GM23338 (cell line): ENCODE results near the gene OR51A7. TPM values are rescaled to one million over a fixed set of nuclear protein-coding genes. Genes with fewer than 3 reads are reported as not detected.

Experiments used
- ATAC-seq: fragments of 200-7000 bp; cut with Tn5 transposase; 3 replicates; pipeline ENCODE4 v1.9.1; 2020
- DNase-seq: peaks from one replicate; pipeline ENCODE4 v3.0.0-alpha.2; 2015; ENCODE audit warnings: low spot score
- H2AFZ ChIP-seq: fragments of 200-600 bp; sonication (generic); 2 replicates; pipeline ENCODE4 v1.8.0; 2016; ENCODE audit warnings: antibody characterized with exemption, mild to moderate bottlenecking, moderate library complexity
- H3F3A ChIP-seq: fragments of 200-600 bp; sonication (generic); replicated peaks from 2 replicates; pipeline ENCODE4 v1.8.0; 2017; ENCODE audit warnings: antibody characterized with exemption, mixed run types, low read depth
- H3K27ac ChIP-seq: fragments of 200-600 bp; sonication (generic); 2 replicates; pipeline ENCODE4 v1.6.1; 2016; ENCODE audit warnings: low read depth
- H3K27me3 ChIP-seq: fragments of 200-600 bp; sonication (generic); 2 replicates; pipeline ENCODE4 v1.8.0; 2016; ENCODE audit warnings: mild to moderate bottlenecking, mixed run types, moderate library complexity; ENCODE audit not compliant: insufficient read depth
- H3K36me3 ChIP-seq: fragments of 200-600 bp; sonication (generic); 2 replicates; pipeline ENCODE4 v1.8.0; 2016; ENCODE audit warnings: mild to moderate bottlenecking; ENCODE audit not compliant: insufficient read depth
- H3K4me1 ChIP-seq: fragments of 200-600 bp; sonication (generic); 2 replicates; pipeline ENCODE4 v1.8.0; 2016; ENCODE audit warnings: mild to moderate bottlenecking, moderate library complexity; ENCODE audit not compliant: insufficient read depth
- H3K4me2 ChIP-seq: fragments of 200-600 bp; sonication (generic); 2 replicates; pipeline ENCODE4 v1.7.1; 2017; ENCODE audit warnings: mixed run types
- H3K4me3 ChIP-seq: fragments of 200-600 bp; sonication (generic); 2 replicates; pipeline ENCODE4 v1.6.1; 2016; ENCODE audit warnings: mixed run types
- H3K79me2 ChIP-seq: fragments of 200-600 bp; sonication (generic); replicated peaks from 2 replicates; pipeline ENCODE4 v1.8.0; 2017; ENCODE audit warnings: mild to moderate bottlenecking; ENCODE audit not compliant: insufficient read depth
- H3K9me2 ChIP-seq: fragments of 200-600 bp; sonication (generic); 2 replicates; pipeline ENCODE4 v1.8.0; 2017; ENCODE audit not compliant: insufficient read depth
- H4K20me1 ChIP-seq: fragments of 200-600 bp; sonication (generic); replicated peaks from 2 replicates; pipeline ENCODE4 v1.8.0; 2017; ENCODE audit warnings: mild to moderate bottlenecking; ENCODE audit not compliant: insufficient read depth
- H3K27ac Mint-ChIP-seq: 2 replicates; pipeline ENCODE4 v1.8.0; 2020; ENCODE audit warnings: inconsistent platforms, mild to moderate bottlenecking, moderate library complexity, mixed read lengths
- H3K27me3 Mint-ChIP-seq: 3 replicates; pipeline ENCODE4 v1.8.0; 2022; ENCODE audit warnings: low read depth, mild to moderate bottlenecking, moderate library complexity, mixed read lengths, inconsistent platforms; ENCODE audit not compliant: insufficient read depth, poor library complexity
- H3K36me3 Mint-ChIP-seq: 3 replicates; pipeline ENCODE4 v1.8.0; 2021; ENCODE audit warnings: low read depth, mild to moderate bottlenecking, inconsistent platforms, moderate library complexity, mixed read lengths
- H3K4me1 Mint-ChIP-seq: 3 replicates; pipeline ENCODE4 v1.8.0; 2020; ENCODE audit warnings: mild to moderate bottlenecking, inconsistent platforms, mixed read lengths
- H3K4me3 Mint-ChIP-seq: 3 replicates; pipeline ENCODE4 v1.8.0; 2021; ENCODE audit warnings: moderate library complexity, mild to moderate bottlenecking, inconsistent platforms, mixed read lengths
- H3K9me3 Mint-ChIP-seq: 3 replicates; pipeline ENCODE4 v1.8.0; 2020; ENCODE audit warnings: moderate library complexity, mild to moderate bottlenecking, inconsistent platforms, mixed read lengths
- CREB1 ChIP-seq: fragments of 250-450 bp; sonication (Bioruptor Pico); IDR thresholded peaks from 2 replicates; pipeline ENCODE4 v1.5.0; 2020; ENCODE audit warnings: low read depth, mild to moderate bottlenecking, moderate library complexity
- EZH2 ChIP-seq: fragments of 200-600 bp; sonication (generic); IDR thresholded peaks from one replicate; pipeline ENCODE4 v1.8.0; 2017; ENCODE audit warnings: antibody characterized with exemption, mild to moderate bottlenecking, low read depth; ENCODE audit not compliant: unreplicated experiment
- EZH2phosphoT487 ChIP-seq: fragments of 200-600 bp; sonication (generic); IDR thresholded peaks from one replicate; pipeline ENCODE4 v1.8.1; 2018; ENCODE audit warnings: antibody characterized with exemption; ENCODE audit not compliant: unreplicated experiment
- JUNB ChIP-seq: IDR thresholded peaks from one replicate; pipeline ENCODE4 v1.6.1; 2016; ENCODE audit warnings: antibody characterized with exemption; ENCODE audit not compliant: unreplicated experiment
- NANOG ChIP-seq: IDR thresholded peaks from 2 replicates; pipeline ENCODE4 v1.6.1; 2016; ENCODE audit warnings: antibody characterized with exemption, borderline replicate concordance
- POLR2AphosphoS5 ChIP-seq: IDR thresholded peaks from 2 replicates; pipeline ENCODE4 v1.6.1; 2016; ENCODE audit warnings: antibody characterized with exemption, low read depth
- STAT1 ChIP-seq: IDR thresholded peaks from one replicate; pipeline ENCODE4 v1.6.1; 2016; ENCODE audit warnings: antibody characterized with exemption; ENCODE audit not compliant: unreplicated experiment
- ZNF114 ChIP-seq: fragments of 250-450 bp; sonication (Bioruptor Pico); IDR thresholded peaks from 2 replicates; pipeline ENCODE4 v1.5.0; 2020; ENCODE audit warnings: mild to moderate bottlenecking, moderate library complexity
- ZNF331 ChIP-seq: fragments of 250-450 bp; sonication (Bioruptor Pico); IDR thresholded peaks from 2 replicates; pipeline ENCODE4 v1.5.0; 2020; ENCODE audit warnings: low read depth, mild to moderate bottlenecking, moderate library complexity
- polyA plus RNA-seq: library from polyadenylated mRNA; unstranded; fragments of >200 nt; fragmentation: Nextera tagmentation; extraction: Ambion mirVana; gene quantifications from 2 replicates; pipeline ENCODE4 v1.2.1, GENCODE V29; 2016
- total RNA-seq: library from RNA; depleted of rRNA; stranded (reverse); fragments of >200 nt; shearing (Covaris generic); gene quantifications from 2 replicates; pipeline ENCODE4 v1.2.3, GENCODE V29; 2014
- TF ChIP-seq, protein P1 (sequence below), 2 experiments: fragments of 200-600 bp in 1 of 2; sonication (generic) in 1 of 2; conservative IDR thresholded peaks; 2 replicates each; pipeline versions ENCODE4 v1.5.1 to v1.6.1; 2016 to 2017; ENCODE audit warnings: antibody characterized with exemption in 2 of 2, low read depth in 2 of 2, mild to moderate bottlenecking in 2 of 2, moderate library complexity in 1 of 2
- TF ChIP-seq, protein P2 (sequence below): fragments of 250-450 bp; sonication (Bioruptor Pico); IDR thresholded peaks from 2 replicates; pipeline ENCODE4 v1.5.0; 2020; ENCODE audit warnings: mild to moderate bottlenecking, moderate library complexity
- TF ChIP-seq, protein P3 (sequence below): IDR thresholded peaks from 2 replicates; pipeline ENCODE4 v1.6.1; 2016; ENCODE audit warnings: antibody characterized with exemption
- TF ChIP-seq, protein P4 (sequence below): IDR thresholded peaks from one replicate; pipeline ENCODE4 v1.6.1; 2018; ENCODE audit warnings: antibody characterized with exemption; ENCODE audit not compliant: unreplicated experiment

OR51A7 gene
- total and polyA plus RNA-seq, 2 experiments from 2014 or later: not detected

GRCh38 chr11:4947505-4947904, 43.9 kb downstream of the OR51A7 start, which contains the start of gene OR51A4:
Gene OR51A4 (minus strand): TSS chr11:4947605. CDS start chr11:4947100, 505 bp downstream.
- no peak within 1 kb of the TSS for H3K4me3 ChIP-seq
- no peaks in the 10 kb centered on the region for H3K79me2 ChIP-seq
- no peaks in the 10 kb centered on the region for H3K27me3 ChIP-seq
- ATAC-seq (no peak), DNase-seq (no peak)
- no peaks in the 10 kb centered on the region for H3K9me2 ChIP-seq
- no peaks in the 10 kb centered on the region for H3K36me3 ChIP-seq
- H3K4me1 Mint-ChIP-seq: no peaks in the 10 kb centered on the region
- TF ChIP-seq, protein P1, sequence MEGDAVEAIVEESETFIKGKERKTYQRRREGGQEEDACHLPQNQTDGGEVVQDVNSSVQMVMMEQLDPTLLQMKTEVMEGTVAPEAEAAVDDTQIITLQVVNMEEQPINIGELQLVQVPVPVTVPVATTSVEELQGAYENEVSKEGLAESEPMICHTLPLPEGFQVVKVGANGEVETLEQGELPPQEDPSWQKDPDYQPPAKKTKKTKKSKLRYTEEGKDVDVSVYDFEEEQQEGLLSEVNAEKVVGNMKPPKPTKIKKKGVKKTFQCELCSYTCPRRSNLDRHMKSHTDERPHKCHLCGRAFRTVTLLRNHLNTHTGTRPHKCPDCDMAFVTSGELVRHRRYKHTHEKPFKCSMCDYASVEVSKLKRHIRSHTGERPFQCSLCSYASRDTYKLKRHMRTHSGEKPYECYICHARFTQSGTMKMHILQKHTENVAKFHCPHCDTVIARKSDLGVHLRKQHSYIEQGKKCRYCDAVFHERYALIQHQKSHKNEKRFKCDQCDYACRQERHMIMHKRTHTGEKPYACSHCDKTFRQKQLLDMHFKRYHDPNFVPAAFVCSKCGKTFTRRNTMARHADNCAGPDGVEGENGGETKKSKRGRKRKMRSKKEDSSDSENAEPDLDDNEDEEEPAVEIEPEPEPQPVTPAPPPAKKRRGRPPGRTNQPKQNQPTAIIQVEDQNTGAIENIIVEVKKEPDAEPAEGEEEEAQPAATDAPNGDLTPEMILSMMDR (conservative IDR thresholded peaks at IDR 0.05; ENCODE audit: low read depth in 2 of 2): no peak
- TF ChIP-seq POLR2AphosphoS5 (no peak), NANOG (no peak), CREB1 (no peak), ZNF331 (CRISPR knock-in tag) (no peak), EZH2 (no peak), JUNB (no peak), STAT1 (no peak), ZNF114 (CRISPR knock-in tag) (no peak), EZH2phosphoT487 (no peak)
- TF ChIP-seq, protein P2, sequence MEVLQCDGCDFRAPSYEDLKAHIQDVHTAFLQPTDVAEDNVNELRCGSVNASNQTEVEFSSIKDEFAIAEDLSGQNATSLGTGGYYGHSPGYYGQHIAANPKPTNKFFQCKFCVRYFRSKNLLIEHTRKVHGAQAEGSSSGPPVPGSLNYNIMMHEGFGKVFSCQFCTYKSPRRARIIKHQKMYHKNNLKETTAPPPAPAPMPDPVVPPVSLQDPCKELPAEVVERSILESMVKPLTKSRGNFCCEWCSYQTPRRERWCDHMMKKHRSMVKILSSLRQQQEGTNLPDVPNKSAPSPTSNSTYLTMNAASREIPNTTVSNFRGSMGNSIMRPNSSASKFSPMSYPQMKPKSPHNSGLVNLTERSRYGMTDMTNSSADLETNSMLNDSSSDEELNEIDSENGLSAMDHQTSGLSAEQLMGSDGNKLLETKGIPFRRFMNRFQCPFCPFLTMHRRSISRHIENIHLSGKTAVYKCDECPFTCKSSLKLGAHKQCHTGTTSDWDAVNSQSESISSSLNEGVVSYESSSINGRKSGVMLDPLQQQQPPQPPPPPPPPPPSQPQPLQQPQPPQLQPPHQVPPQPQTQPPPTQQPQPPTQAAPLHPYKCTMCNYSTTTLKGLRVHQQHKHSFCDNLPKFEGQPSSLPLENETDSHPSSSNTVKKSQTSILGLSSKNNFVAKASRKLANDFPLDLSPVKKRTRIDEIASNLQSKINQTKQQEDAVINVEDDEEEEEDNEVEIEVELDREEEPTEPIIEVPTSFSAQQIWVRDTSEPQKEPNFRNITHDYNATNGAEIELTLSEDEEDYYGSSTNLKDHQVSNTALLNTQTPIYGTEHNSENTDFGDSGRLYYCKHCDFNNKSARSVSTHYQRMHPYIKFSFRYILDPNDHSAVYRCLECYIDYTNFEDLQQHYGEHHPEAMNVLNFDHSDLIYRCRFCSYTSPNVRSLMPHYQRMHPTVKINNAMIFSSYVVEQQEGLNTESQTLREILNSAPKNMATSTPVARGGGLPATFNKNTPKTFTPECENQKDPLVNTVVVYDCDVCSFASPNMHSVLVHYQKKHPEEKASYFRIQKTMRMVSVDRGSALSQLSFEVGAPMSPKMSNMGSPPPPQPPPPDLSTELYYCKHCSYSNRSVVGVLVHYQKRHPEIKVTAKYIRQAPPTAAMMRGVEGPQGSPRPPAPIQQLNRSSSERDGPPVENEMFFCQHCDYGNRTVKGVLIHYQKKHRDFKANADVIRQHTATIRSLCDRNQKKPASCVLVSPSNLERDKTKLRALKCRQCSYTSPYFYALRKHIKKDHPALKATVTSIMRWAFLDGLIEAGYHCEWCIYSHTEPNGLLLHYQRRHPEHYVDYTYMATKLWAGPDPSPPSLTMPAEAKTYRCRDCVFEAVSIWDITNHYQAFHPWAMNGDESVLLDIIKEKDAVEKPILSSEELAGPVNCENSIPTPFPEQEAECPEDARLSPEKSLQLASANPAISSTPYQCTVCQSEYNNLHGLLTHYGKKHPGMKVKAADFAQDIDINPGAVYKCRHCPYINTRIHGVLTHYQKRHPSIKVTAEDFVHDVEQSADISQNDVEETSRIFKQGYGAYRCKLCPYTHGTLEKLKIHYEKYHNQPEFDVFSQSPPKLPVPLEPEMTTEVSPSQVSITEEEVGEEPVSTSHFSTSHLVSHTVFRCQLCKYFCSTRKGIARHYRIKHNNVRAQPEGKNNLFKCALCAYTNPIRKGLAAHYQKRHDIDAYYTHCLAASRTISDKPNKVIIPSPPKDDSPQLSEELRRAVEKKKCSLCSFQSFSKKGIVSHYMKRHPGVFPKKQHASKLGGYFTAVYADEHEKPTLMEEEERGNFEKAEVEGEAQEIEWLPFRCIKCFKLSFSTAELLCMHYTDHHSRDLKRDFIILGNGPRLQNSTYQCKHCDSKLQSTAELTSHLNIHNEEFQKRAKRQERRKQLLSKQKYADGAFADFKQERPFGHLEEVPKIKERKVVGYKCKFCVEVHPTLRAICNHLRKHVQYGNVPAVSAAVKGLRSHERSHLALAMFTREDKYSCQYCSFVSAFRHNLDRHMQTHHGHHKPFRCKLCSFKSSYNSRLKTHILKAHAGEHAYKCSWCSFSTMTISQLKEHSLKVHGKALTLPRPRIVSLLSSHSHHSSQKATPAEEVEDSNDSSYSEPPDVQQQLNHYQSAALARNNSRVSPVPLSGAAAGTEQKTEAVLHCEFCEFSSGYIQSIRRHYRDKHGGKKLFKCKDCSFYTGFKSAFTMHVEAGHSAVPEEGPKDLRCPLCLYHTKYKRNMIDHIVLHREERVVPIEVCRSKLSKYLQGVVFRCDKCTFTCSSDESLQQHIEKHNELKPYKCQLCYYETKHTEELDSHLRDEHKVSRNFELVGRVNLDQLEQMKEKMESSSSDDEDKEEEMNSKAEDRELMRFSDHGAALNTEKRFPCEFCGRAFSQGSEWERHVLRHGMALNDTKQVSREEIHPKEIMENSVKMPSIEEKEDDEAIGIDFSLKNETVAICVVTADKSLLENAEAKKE (CRISPR knock-in tag): no peak
- TF ChIP-seq, protein P3, sequence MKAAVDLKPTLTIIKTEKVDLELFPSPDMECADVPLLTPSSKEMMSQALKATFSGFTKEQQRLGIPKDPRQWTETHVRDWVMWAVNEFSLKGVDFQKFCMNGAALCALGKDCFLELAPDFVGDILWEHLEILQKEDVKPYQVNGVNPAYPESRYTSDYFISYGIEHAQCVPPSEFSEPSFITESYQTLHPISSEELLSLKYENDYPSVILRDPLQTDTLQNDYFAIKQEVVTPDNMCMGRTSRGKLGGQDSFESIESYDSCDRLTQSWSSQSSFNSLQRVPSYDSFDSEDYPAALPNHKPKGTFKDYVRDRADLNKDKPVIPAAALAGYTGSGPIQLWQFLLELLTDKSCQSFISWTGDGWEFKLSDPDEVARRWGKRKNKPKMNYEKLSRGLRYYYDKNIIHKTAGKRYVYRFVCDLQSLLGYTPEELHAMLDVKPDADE: no peak
- TF ChIP-seq, protein P4, sequence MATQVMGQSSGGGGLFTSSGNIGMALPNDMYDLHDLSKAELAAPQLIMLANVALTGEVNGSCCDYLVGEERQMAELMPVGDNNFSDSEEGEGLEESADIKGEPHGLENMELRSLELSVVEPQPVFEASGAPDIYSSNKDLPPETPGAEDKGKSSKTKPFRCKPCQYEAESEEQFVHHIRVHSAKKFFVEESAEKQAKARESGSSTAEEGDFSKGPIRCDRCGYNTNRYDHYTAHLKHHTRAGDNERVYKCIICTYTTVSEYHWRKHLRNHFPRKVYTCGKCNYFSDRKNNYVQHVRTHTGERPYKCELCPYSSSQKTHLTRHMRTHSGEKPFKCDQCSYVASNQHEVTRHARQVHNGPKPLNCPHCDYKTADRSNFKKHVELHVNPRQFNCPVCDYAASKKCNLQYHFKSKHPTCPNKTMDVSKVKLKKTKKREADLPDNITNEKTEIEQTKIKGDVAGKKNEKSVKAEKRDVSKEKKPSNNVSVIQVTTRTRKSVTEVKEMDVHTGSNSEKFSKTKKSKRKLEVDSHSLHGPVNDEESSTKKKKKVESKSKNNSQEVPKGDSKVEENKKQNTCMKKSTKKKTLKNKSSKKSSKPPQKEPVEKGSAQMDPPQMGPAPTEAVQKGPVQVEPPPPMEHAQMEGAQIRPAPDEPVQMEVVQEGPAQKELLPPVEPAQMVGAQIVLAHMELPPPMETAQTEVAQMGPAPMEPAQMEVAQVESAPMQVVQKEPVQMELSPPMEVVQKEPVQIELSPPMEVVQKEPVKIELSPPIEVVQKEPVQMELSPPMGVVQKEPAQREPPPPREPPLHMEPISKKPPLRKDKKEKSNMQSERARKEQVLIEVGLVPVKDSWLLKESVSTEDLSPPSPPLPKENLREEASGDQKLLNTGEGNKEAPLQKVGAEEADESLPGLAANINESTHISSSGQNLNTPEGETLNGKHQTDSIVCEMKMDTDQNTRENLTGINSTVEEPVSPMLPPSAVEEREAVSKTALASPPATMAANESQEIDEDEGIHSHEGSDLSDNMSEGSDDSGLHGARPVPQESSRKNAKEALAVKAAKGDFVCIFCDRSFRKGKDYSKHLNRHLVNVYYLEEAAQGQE: no peak
- no peak within 1 kb of the TSS for H3K4me2 ChIP-seq
- no peaks in the 10 kb centered on the region for H3F3A ChIP-seq
- no peaks in the 10 kb centered on the region for H3K4me1 ChIP-seq
- H3K27ac ChIP-seq: no peak within 1 kb of the TSS
- H3K9me3 Mint-ChIP-seq: no peaks in the 10 kb centered on the region
- no peaks in the 10 kb centered on the region for H3K27me3 Mint-ChIP-seq
- H2AFZ ChIP-seq: no peak within 1 kb of the TSS
- no peaks in the 10 kb centered on the region for H3K36me3 Mint-ChIP-seq
- no peak within 1 kb of the TSS for H3K27ac Mint-ChIP-seq
- H4K20me1 ChIP-seq: no peaks in the 10 kb centered on the region
- no peak within 1 kb of the TSS for H3K4me3 Mint-ChIP-seq
